ENCODE results near the gene FBXW8. TPM values are rescaled to one million over a fixed set of nuclear protein-coding genes. Genes with fewer than 3 reads are reported as not detected.

The FBXW8 gene
- total RNA-seq, 4 donors from 2014 or later = 4.7 to 28.9 (median 9.2) TPM

GRCh38 chr12:116916122-116916521 lies 5.4 kb downstream of the FBXW8 start:
- no peak overlapping the region for H3K27ac ChIP-seq
- TF ChIP-seq CTCF (IDR thresholded peaks at IDR 0.05) (no peak), POLR2A (IDR thresholded peaks at IDR 0.05) (no peak)
- peaks cover 0 to 17% (median 3%) of the 10 kb centered on the region in 4 donors for H3K4me1 ChIP-seq
- no peak overlapping the region for H3K4me3 ChIP-seq
- no peaks in the 10 kb centered on the region for H3K9me3 ChIP-seq
- DNase-seq = no peak
- no peaks in the 10 kb centered on the region for H3K36me3 ChIP-seq
- H3K27me3 ChIP-seq = no peaks in the 10 kb centered on the region

GRCh38 chr12:116916714-116917114 lies 6.0 kb downstream of the FBXW8 start:
- DNase-seq = no peak

GRCh38 chr12:116918464-116918863 lies 7.7 kb downstream of the FBXW8 start:
- Histone ChIP-seq H3K4me1 (peaks cover 0 to 7% (median 3%) of the 10 kb centered on the region in 4 donors), H3K27ac (no peak overlapping the region), H3K9me3 (no peaks in the 10 kb centered on the region), H3K36me3 (no peaks in the 10 kb centered on the region), H3K27me3 (no peaks in the 10 kb centered on the region), H3K4me3 (no peak overlapping the region)
- TF ChIP-seq CTCF (IDR thresholded peaks at IDR 0.05) (no peak), POLR2A (IDR thresholded peaks at IDR 0.05) (no peak)
- DNase-seq = no peak

More at GRCh38 chr12:116916714-116917114, 6.0 kb downstream of the FBXW8 start:
- Histone ChIP-seq H3K27ac (no peak overlapping the region), H3K36me3 (no peaks in the 10 kb centered on the region), H3K4me3 (no peak overlapping the region), H3K4me1 (peaks cover 0 to 13% (median 3%) of the 10 kb centered on the region in 4 donors), H3K27me3 (no peaks in the 10 kb centered on the region), H3K9me3 (no peaks in the 10 kb centered on the region)
- peak in 2 of 6 experiments; percentile 13 to 48 for TF ChIP-seq CTCF (IDR thresholded peaks at IDR 0.05)
- TF ChIP-seq POLR2A (IDR thresholded peaks at IDR 0.05) = no peak

- no peak for DNase-seq
- Histone ChIP-seq H3K4me3 (no peak overlapping the region), H3K36me3 (no peaks in the 10 kb centered on the region), H3K27ac (peak overlapping the region in 1 of 4 donors; percentile 18), H3K27me3 (no peaks in the 10 kb centered on the region), H3K4me1 (peaks cover 0 to 7% (median 3%) of the 10 kb centered on the region in 4 donors), H3K9me3 (no peaks in the 10 kb centered on the region)
- no peak for TF ChIP-seq POLR2A (IDR thresholded peaks at IDR 0.05)
- no peak for TF ChIP-seq CTCF (IDR thresholded peaks at IDR 0.05)
Observed at GRCh38 chr12:116919247-116919661, 8.5 kb downstream of the FBXW8 start.

GRCh38 chr12:116919706-116920485 lies 9.1 kb downstream of the FBXW8 start:
- Histone ChIP-seq H3K27ac (peak overlapping the region in 1 of 4 donors; percentile 18), H3K9me3 (no peaks in the 10 kb centered on the region), H3K4me3 (no peak overlapping the region), H3K4me1 (peaks cover 0 to 8% (median 4%) of the 10 kb centered on the region in 4 donors), H3K36me3 (no peaks in the 10 kb centered on the region), H3K27me3 (no peaks in the 10 kb centered on the region)
- DNase-seq = no peak
- TF ChIP-seq CTCF (IDR thresholded peaks at IDR 0.05) = no peak
- TF ChIP-seq POLR2A (IDR thresholded peaks at IDR 0.05) = no peak
